Stimulated activated CD4-positive, alpha-beta T cell treated with anti-CD3 and anti-CD28 coated beads, Interleukin-2, amount 100 ng/mL, for 24 hours (primary cell): ENCODE measurements around the gene LAMTOR5.

Source experiments
- DNase-seq, 2 donors: peaks; one replicate each; pipeline ENCODE4 v3.0.0-alpha.2; 2020

The LAMTOR5 gene

GRCh38 chr1:110385369-110385768, 22.1 kb downstream of the LAMTOR5 start:
- no peak for DNase-seq

- DNase-seq = no peak
These were observed 22.7 kb downstream of the LAMTOR5 start for GRCh38 chr1:110384581-110385321.

GRCh38 chr1:110383251-110383990, 24.1 kb downstream of the LAMTOR5 start:
- DNase-seq = no peak

GRCh38 chr1:110380672-110381283, 26.7 kb downstream of the LAMTOR5 start:
- no peak for DNase-seq

- no peak for DNase-seq
These were observed 32.0 kb downstream of the LAMTOR5 start for GRCh38 chr1:110375490-110375889.

GRCh38 chr1:110370827-110371226, 36.7 kb downstream of the LAMTOR5 start:
- no peak for DNase-seq

- no peak for DNase-seq
These were observed 43.3 kb downstream of the LAMTOR5 start for GRCh38 chr1:110364221-110364620.

GRCh38 chr1:110361856-110362255, 45.6 kb downstream of the LAMTOR5 start:
- DNase-seq = no peak

GRCh38 chr1:110360431-110360830, 47.1 kb downstream of the LAMTOR5 start:
- DNase-seq = no peak

- no peak for DNase-seq
These were observed 51.1 kb downstream of the LAMTOR5 start for GRCh38 chr1:110356379-110356778.

GRCh38 chr1:110355321-110355720, 52.2 kb downstream of the LAMTOR5 start:
- no peak for DNase-seq
